Endothelial cell of umbilical vein (primary cell): Measurements from ENCODE around the gene GOLGA1. TPM values are rescaled to one million over a fixed set of nuclear protein-coding genes. Genes with fewer than 3 reads are reported as not detected.

Experiments used
- BruUV-seq: library from RNA; stranded (reverse); fragments of 400-500 nt; replicated peaks from 2 replicates; lab custom pipeline; 2021; lab: Mats Ljungman, UMichigan
- CTCF ChIA-PET: fragments of 300-600, 350-600 bp; sonication (Branson Sonifier 250); formaldehyde crosslinking; loops from one replicate; lab custom pipeline; 2021; ENCODE audit warnings: antibody characterized with exemption, inconsistent platforms; lab: Charles Lee
- POLR2A ChIA-PET: fragments of 300-600, 350-600 bp; sonication (Branson Sonifier 250); formaldehyde crosslinking; loops from one replicate; lab custom pipeline; 2021; ENCODE audit warnings: antibody characterized with exemption, inconsistent platforms; lab: Charles Lee
- DNase-seq: peaks from one replicate; pipeline ENCODE4 v3.0.0-alpha.2; 2011; ENCODE audit warnings: low read depth, low spot score
- FAIRE-seq: peaks from 2 replicates; lab custom pipeline; 2011; peaks lifted over from hg19 to GRCh38; lab: Jason Lieb, UNC
- H2AFZ ChIP-seq: 2 replicates; pipeline ENCODE4 v1.6.0; 2012; ENCODE audit warnings: low read depth, low read length, control low read depth, inconsistent platforms
- H3K27ac ChIP-seq: 2 replicates; pipeline ENCODE4 v1.5.1; 2011; ENCODE audit warnings: low read depth, mild to moderate bottlenecking, control low read depth, low read length, moderate library complexity; ENCODE audit not compliant: insufficient read depth
- H3K27me3 ChIP-seq, 2 experiments: 2 replicates each; pipeline versions ENCODE4 v1.6.0 to v1.6.1; 2011; ENCODE audit warnings: low read length in 2 of 2, mixed read lengths in 1 of 2; ENCODE audit not compliant: control insufficient read depth in 2 of 2, insufficient read depth in 2 of 2
- H3K36me3 ChIP-seq, 2 experiments: 2 replicates in 1 of 2; 3 replicates in 1 of 2; pipeline ENCODE4 v1.5.1; 2011; ENCODE audit warnings: low read length in 2 of 2, mild to moderate bottlenecking in 1 of 2, moderate library complexity in 1 of 2; ENCODE audit not compliant: control insufficient read depth in 2 of 2, insufficient read depth in 2 of 2; ENCODE audit errors: extremely low read depth in 1 of 2
- H3K4me1 ChIP-seq: 3 replicates; pipeline ENCODE4 v1.5.1; 2011; ENCODE audit warnings: mild to moderate bottlenecking, low read length; ENCODE audit not compliant: control insufficient read depth, insufficient read depth; ENCODE audit errors: extremely low read depth
- H3K4me2 ChIP-seq: 2 replicates; pipeline ENCODE4 v1.6.1; 2011; ENCODE audit warnings: low read length, control low read depth, mixed read lengths; ENCODE audit not compliant: insufficient read depth
- H3K4me3 ChIP-seq, 3 experiments: fragments of 200-600 bp in 1 of 3; sonication (generic), shearing (Covaris generic) in 1 of 3; replicated peaks in 1 of 3; 2 replicates each; pipeline ENCODE4 v1.5.1; 2011 to 2016; ENCODE audit warnings: control low read depth in 3 of 3, low read length in 3 of 3, mild to moderate bottlenecking in 2 of 3, inconsistent platforms in 1 of 3, low read depth in 1 of 3, moderate library complexity in 1 of 3; ENCODE audit not compliant: insufficient read depth in 1 of 3
- H3K79me2 ChIP-seq: 2 replicates; pipeline ENCODE4 v1.6.0; 2012; ENCODE audit warnings: low read length, inconsistent platforms; ENCODE audit not compliant: control insufficient read depth, insufficient read depth
- H3K9ac ChIP-seq: replicated peaks from 2 replicates; pipeline ENCODE3; 2011; ENCODE audit warnings: low read length, control low read depth; ENCODE audit not compliant: insufficient read depth; ENCODE audit errors: extremely low read depth
- H3K9me1 ChIP-seq: replicated peaks from 3 replicates; pipeline ENCODE4 v1.6.0; 2011; ENCODE audit warnings: mild to moderate bottlenecking, low read length; ENCODE audit not compliant: control insufficient read depth, insufficient read depth; ENCODE audit errors: extremely low read depth
- H3K9me3 ChIP-seq: replicated peaks from 2 replicates; pipeline ENCODE4 v1.5.1; 2012; ENCODE audit warnings: low read length, inconsistent platforms; ENCODE audit not compliant: control insufficient read depth, insufficient read depth
- H4K20me1 ChIP-seq: replicated peaks from 2 replicates; pipeline ENCODE3; 2011; ENCODE audit warnings: mild to moderate bottlenecking, low read length; ENCODE audit not compliant: control insufficient read depth, insufficient read depth; ENCODE audit errors: extremely low read depth
- EZH2 ChIP-seq: IDR thresholded peaks from 2 replicates; pipeline ENCODE4 v1.6.1; 2012; ENCODE audit warnings: borderline replicate concordance, low read depth, mild to moderate bottlenecking, moderate library complexity, low read length, inconsistent platforms; ENCODE audit not compliant: severe bottlenecking
- GATA2 ChIP-seq: IDR thresholded peaks from 2 replicates; pipeline ENCODE4 v1.7.0; 2011; ENCODE audit warnings: low read depth, mild to moderate bottlenecking, moderate library complexity, mixed read lengths, low read length; ENCODE audit not compliant: insufficient read length, insufficient read depth
- MAX ChIP-seq: IDR thresholded peaks from 2 replicates; pipeline ENCODE4 v1.6.1; 2011; ENCODE audit not compliant: insufficient read depth, insufficient read length
- POLR2A ChIP-seq: IDR thresholded peaks from 2 replicates; pipeline ENCODE4 v1.6.1; 2012; ENCODE audit warnings: low read depth, mild to moderate bottlenecking, control low read depth, low read length
- POLR2AphosphoS5 ChIP-seq: IDR thresholded peaks from 2 replicates; pipeline ENCODE4 v1.6.1; 2012; ENCODE audit warnings: low read depth, mild to moderate bottlenecking, control low read depth, low read length, moderate library complexity; ENCODE audit not compliant: insufficient read depth
- dilution Hi-C: fragments of 300-500 bp; cut with MboI; formaldehyde crosslinking; loops from one replicate; pipeline ENCODE4 v1.15.0; 2019; ENCODE audit warnings: low sequenced_read_pairs; ENCODE audit not compliant: extremely low pct_ligation_motif_present
- intact Hi-C: fragments of 100-400 bp; cut with micrococcal nuclease; formaldehyde crosslinking; loops from one replicate; pipeline ENCODE4 v1.10.0; 2022
- polyA plus RNA-seq, 4 experiments: library from polyadenylated mRNA; depleted of rRNA in 3 of 4; stranded (reverse) in 3 of 4; unstranded in 1 of 4; fragments of >200 nt; gene quantifications; 2 replicates each; pipeline versions ENCODE4 v1.2.1 to v1.2.3, GENCODE V29; 2011 to 2012; ENCODE audit warnings: missing spikeins in 1 of 4
- total RNA-seq: library from RNA; stranded (reverse); gene quantifications from 2 replicates; pipeline ENCODE4 v1.2.3, GENCODE V29; 2021
- TF ChIP-seq, protein P1 (sequence below), 2 donors: IDR thresholded peaks; 1 replicate in 1 of 2; 2 replicates in 1 of 2; pipeline ENCODE4 v1.5.1; 2011; ENCODE audit warnings: low read length in 2 of 2, mild to moderate bottlenecking in 2 of 2, moderate library complexity in 2 of 2, control low read depth in 1 of 2, inconsistent platforms in 1 of 2, low read depth in 1 of 2; ENCODE audit not compliant: insufficient read depth in 1 of 2; ENCODE audit errors: extremely low read depth in 1 of 2

The GOLGA1 gene
- total and polyA plus RNA-seq, 2 donors (not counting 3 experiments of a cell fraction or from before 2014, with no cell fraction given), result 13.1 to 19.9 TPM

- ChIA-PET POLR2A (no interaction called here), CTCF (interaction anchor here (1.9 kb wide), 1 partner anchor 17 kb away, joined by 9 read pairs; no protein-coding TSS in a partner anchor)
- no peaks in the 10 kb centered on the region for H4K20me1 ChIP-seq
- DNase-seq (no peak), FAIRE-seq (no peak)
- H3K4me3 ChIP-seq, result no peak overlapping the region
- no peak overlapping the region for H3K27ac ChIP-seq
- intact Hi-C loops (no loop called here), dilution Hi-C loops (no loop called here)
- no peak overlapping the region for H2AFZ ChIP-seq
- no peak overlapping the region for H3K9ac ChIP-seq
- H3K27me3 ChIP-seq, result no peaks in the 10 kb centered on the region
- no TSS peak for BruUV-seq
- no peaks in the 10 kb centered on the region for H3K9me3 ChIP-seq
- H3K4me1 ChIP-seq, result no peaks in the 10 kb centered on the region
- no peaks in the 10 kb centered on the region for H3K36me3 ChIP-seq
- H3K9me1 ChIP-seq, result no peaks in the 10 kb centered on the region
- no peaks in the 10 kb centered on the region for H3K79me2 ChIP-seq
- TF ChIP-seq EZH2 (no peak), MAX (no peak), POLR2A (no peak)
- no peak overlapping the region for H3K4me2 ChIP-seq
These were observed 8.5 kb upstream of the GOLGA1 start for GRCh38 chr9:124949387-124949786.

DNA sequence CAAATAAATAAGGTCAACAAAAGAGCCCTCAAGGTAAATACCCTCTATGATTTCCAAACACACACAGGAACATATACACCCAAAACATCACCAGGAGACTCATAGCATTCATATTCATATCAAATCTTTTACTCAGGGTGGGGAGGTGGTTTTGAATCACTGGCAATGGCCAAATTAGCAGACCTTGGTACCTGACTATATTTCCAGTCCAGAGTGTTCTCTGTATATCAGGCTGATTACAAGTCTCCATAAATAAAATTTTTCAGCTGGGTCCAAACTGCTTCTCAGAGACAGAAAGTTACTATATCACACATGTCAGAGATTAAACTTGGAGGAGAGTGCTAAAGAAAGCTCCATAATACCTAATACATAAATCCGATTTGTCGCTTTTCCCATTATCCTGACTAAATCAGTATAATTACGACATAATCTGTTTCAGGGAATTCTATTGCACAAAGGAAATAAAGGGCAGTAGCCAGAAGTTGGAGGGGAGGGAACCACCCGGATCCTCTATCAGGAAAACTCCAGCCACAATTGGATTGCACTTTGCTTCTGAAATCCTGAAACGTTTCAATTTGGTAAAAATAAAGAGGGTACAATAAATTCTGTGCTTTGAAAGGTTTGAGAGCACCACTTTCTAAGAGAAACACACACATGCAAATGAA, 7.0 kb upstream of the GOLGA1 start:
- Histone ChIP-seq H3K4me1 (no peaks in the 10 kb centered on the region), H3K79me2 (no peaks in the 10 kb centered on the region), H2AFZ (no peak overlapping the region), H3K27me3 (no peaks in the 10 kb centered on the region), H3K27ac (no peak overlapping the region), H3K4me3 (no peak overlapping the region), H3K9me1 (no peaks in the 10 kb centered on the region), H3K36me3 (no peaks in the 10 kb centered on the region), H4K20me1 (no peaks in the 10 kb centered on the region), H3K9ac (no peak overlapping the region), H3K4me2 (no peak overlapping the region), H3K9me3 (no peaks in the 10 kb centered on the region)
- ChIA-PET CTCF (interaction anchor here (1.0 to 1.9 kb wide), 2 partner anchors 18 kb away, joined by 3 to 9 read pairs; no protein-coding TSS in a partner anchor), POLR2A (no interaction called here)
- no peak for TF ChIP-seq POLR2AphosphoS5
- no peak for TF ChIP-seq MAX
- TF ChIP-seq GATA2, result no peak
- TF ChIP-seq, protein P1, sequence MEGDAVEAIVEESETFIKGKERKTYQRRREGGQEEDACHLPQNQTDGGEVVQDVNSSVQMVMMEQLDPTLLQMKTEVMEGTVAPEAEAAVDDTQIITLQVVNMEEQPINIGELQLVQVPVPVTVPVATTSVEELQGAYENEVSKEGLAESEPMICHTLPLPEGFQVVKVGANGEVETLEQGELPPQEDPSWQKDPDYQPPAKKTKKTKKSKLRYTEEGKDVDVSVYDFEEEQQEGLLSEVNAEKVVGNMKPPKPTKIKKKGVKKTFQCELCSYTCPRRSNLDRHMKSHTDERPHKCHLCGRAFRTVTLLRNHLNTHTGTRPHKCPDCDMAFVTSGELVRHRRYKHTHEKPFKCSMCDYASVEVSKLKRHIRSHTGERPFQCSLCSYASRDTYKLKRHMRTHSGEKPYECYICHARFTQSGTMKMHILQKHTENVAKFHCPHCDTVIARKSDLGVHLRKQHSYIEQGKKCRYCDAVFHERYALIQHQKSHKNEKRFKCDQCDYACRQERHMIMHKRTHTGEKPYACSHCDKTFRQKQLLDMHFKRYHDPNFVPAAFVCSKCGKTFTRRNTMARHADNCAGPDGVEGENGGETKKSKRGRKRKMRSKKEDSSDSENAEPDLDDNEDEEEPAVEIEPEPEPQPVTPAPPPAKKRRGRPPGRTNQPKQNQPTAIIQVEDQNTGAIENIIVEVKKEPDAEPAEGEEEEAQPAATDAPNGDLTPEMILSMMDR (IDR thresholded peaks at IDR 0.05; ENCODE audit: extremely low read depth in 1 of 2, insufficient read depth in 1 of 2, low read depth in 1 of 2, low read length in 2 of 2), result no peak
- TF ChIP-seq POLR2A, result no peak
- no peak for TF ChIP-seq EZH2
- no TSS peak for BruUV-seq
- dilution Hi-C loops (no loop called here), intact Hi-C loops (no loop called here)
- no peak for FAIRE-seq
- DNase-seq, result no peak
